ENCODE results near the gene FAM110A. TPM values are rescaled to one million over a fixed set of nuclear protein-coding genes. Genes with fewer than 3 reads are reported as not detected.
A peak's percentile ranks its signal among the peaks of the same experiment; 100 is the strongest.
"Not testable (repeated sequence)": the region's sequence is repeated elsewhere in the genome, so short reads cannot be mapped to it uniquely, and the experiment has no call there.

The FAM110A gene
- total RNA-seq (ENCODE audit: insufficient read depth, low replicate concordance): 0.96 TPM

DNA sequence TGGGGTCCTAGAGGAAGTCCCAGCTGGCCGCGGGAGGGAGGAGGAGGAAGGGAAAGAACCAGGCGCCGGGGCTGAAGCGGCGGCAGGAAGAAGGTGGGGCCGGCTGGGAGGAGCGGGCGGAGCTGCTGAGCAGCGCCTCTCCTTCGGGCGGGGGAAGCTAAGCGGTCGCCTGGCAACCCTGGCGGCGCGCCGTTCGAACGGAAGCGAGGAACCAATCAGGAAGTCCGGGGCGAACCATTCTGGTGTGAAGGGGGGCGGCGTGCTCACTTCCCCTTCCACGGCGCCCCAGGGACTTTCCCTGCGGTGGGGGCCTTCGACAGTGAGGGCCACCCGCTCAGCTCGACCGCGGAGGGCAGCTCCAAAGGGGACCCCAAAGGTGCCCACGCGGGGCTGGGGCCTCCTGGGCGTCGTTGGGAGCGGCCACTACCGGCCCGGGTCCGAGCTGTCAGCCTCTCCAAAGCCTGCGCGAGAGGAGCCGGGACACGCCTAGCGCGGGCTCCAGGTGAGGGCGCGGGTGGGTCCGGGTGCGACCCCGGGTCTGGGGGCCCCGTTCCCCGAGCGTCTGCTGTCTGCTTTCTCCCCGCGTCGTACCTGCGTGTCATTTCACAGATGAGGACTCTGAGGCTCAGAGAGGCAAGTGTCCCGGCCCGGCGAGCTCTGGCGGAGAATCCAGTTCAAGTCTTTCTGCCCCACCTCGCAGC, at the start of gene FAM110A:
Gene FAM110A, plus strand, starts transcription at position 266 of the 701 bp plus-strand sequence. CDS start 11,090 bp downstream, outside the sequence.
- peak; percentile 97 for DNase-seq (ENCODE audit: low spot score)

DNA sequence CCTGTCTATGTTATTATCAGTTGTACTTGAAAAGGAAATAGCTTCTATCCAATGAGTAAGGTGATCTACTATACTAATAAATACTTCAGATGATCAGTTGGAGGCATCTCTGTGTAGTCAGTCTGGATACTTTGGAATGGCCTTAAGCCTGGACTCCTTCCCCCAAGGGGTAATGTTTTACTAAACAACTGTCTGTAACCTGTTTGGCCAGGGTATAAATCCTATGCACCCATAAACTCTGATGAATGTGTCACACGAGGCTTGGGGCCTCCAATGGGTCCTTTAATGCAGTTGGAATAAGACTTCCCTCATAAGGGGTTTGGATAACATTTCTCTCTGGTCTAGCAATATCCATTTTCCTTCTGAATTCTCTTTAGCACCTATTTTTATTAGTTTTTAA, 45.7 kb upstream of the FAM110A start:
- DNase-seq (ENCODE audit: low spot score): no peak

DNA sequence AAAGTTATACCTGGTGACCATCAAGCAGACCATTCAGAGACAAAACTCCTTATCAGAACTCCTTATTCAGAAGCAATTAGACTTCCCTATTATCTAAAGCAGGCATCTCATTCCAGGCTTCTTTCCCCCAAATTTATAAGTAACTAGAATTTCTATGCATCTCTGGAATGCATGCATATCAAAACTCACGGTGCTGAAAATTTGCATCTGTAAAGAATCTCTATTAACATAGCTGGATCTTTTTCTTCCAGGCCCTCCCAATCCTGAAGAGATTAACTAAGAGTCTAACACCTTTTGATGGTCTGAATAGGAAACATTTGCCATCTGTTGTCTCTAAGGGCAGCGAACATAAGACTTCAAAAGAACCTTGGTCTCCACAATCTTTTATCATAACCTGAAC, 42.5 kb upstream of the FAM110A start:
- no peak for DNase-seq (ENCODE audit: low spot score)

DNA sequence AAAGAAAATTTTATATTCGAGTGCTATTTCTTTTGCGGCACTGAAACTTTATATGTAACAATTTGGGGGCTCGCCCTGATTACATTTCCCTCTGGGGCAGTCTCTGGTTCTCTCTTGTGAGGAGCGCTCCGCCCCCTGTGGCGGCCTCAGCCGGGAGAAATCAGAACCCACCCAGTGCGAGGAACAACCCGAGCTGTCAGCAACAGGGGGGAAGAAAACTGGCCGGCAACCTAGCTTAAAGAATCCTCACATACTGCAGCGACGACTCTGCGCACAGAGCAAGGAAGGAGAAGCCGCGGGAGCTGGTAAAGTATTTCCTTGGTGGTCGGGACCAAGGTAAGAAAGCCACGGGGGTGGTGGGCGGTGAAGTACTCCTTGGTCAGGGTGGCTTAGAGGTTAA, 41.3 kb upstream of the FAM110A start:
- no peak for DNase-seq (ENCODE audit: low spot score)

DNA sequence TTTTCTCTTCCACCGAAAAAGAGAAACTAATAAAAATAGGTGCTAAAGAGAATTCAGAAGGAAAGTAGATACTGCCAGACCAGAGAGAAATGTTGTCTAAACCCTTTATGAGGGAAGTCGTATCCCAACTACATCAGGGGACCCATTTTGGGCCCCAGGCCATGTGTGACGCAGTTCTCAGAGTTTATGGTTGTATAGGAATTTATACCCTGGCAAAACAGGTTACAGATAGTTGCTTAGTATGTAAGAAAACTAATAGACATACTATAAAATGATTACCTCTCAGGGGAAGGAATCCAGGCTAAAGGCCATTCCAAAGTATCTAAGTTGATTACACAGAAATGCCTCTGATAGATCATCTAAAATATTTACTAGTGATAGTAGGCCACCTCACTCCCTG, 36.6 kb upstream of the FAM110A start:
- DNase-seq (ENCODE audit: low spot score): no peak

DNA sequence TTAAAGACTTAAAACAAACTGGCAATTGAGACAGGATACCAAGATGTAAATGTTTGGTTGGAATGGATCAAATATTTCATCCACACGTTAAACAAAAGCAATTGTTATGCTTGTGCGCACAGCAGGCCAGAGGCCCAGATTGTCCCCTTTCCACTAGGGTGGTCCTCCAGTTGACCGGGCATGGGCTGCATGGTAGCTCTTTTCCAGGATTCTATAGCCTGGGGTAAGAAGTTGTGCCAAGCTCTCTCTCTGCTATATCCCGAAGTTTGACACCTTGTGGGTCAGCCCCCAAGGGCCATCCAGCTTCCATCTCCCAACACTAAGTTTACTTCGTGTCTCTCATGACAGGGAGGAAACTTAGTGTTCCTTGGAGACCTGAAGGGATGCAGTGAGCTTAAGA, 34.8 kb upstream of the FAM110A start:
- not testable (repeated sequence) for DNase-seq (ENCODE audit: low spot score)

DNA sequence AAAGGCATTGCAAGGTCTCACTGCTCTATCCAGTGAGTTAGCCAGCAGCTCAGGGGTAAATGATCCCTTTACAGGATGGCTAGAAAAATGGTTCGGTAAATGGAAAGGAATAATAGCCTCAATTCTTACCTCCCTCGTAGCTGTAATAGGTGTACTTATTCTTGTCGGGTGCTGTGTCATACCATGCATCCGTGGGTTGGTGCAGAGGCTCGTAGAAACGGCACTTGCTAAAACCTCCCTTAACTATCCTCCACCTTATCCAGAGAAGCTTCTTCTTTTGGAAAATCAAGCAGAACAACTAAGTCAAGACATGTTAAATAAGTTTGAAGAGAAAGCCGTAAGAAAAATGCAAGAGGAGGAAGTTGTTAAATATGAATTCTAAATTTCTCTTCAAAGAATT, 33.5 kb upstream of the FAM110A start:
- not testable (repeated sequence) for DNase-seq (ENCODE audit: low spot score)

DNA sequence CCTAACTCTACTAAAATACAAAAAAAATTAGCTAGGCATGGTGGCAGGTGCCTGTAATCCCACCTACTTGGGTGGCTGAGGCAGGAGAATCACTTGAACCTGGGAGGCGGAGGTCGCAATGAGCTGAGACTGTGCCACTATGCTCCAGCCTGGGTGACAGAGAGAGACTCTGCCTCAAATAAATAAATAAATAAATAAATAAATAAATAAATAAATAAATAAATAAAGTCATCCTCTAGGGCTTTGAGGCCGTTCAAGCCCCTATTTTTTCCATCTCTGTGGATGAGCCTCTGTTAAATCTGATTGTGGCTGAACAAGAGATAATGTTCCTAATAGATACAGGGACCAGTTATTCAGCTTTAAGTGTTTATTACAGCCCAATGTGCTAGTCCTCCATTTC, 31.8 kb upstream of the FAM110A start:
- DNase-seq (ENCODE audit: low spot score): no peak

DNA sequence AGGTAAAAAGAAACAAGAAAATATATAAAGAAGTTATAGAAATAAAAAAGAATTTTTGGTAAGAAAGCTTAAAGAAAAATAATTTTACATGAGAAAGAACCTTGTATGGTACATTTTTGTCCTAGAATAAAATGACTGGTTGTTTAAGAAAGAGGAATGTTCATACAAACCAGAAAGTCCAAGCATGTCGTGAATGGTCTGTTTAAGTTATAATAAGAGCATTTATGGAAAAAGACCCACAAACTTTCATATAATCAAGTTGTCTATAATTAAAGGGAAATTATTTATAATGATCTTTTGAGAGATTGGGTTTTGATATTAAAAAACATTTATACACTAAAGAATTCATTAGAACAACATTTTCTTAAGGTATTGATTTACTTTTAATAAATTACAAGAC, 27.8 kb upstream of the FAM110A start:
- no peak for DNase-seq (ENCODE audit: low spot score)

DNA sequence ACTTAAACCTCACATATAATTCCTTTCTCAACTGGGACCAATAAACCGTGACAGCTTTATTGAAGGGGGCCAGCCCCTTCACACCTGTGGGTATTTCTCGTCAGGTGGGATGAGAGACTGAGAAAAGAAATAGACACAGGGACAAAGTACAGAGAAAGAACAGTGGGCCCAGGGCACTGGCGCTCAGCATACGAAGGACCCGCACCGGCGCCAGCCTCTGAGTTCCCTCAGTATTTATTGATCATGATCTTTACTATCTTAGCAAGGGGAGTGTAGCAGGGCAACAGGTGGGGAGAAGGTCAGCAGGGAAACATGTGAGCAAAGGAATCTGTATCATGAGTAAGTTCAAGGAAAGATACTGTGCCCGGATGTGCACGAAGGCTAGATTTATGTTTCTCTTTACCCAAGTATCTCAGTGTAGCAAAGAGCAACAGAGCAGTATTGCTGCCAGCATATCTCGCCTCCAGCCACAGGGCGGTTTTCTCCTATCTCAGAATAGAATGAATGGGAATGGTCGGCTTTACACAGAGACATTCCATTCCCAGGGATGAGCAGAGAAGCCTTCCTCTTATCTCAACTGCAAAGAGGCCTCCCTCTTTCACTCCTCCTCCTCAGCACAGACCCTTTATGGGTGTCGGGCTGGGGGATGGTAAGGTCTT, 21.6 kb upstream of the FAM110A start:
- peak; percentile 78 for DNase-seq (ENCODE audit: low spot score)

DNA sequence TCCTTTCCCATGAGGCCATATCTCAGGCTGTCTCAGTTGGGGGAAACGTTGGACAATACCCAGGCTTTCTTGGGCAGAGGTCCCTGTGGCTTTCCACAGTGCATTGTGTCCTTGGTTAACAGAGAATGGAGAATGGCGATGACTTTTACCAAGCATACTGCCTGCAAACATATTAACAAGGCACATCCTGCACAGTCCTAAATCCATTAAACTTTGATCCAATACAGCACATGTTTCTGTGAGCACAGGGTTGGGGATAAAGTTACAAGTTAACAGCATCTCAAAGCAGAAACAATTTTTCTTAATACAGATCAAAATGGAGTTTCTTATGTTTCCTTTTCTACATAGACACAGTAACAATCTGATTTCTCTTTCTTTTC, 21.1 kb upstream of the FAM110A start:
- peak; percentile 54 for DNase-seq (ENCODE audit: low spot score)

DNA sequence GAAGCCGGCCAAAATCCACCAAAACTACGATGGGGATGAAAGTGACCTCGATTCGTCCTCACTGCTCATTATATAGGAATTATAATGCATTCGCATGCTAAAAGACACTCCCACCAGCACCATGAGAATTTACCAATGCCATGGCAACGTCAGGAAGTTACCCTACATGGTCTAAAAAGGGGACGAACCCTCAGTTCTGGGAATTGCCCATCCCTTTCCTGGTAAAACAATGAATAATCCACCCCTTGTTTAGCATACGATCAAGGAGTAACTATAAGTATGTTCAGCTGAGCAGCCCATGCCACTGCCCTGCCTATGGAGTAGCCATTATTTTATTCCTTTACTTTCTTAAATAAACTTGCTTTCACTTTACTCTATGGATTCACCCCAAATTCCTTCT, 20.1 kb upstream of the FAM110A start:
- no peak for DNase-seq (ENCODE audit: low spot score)

DNA sequence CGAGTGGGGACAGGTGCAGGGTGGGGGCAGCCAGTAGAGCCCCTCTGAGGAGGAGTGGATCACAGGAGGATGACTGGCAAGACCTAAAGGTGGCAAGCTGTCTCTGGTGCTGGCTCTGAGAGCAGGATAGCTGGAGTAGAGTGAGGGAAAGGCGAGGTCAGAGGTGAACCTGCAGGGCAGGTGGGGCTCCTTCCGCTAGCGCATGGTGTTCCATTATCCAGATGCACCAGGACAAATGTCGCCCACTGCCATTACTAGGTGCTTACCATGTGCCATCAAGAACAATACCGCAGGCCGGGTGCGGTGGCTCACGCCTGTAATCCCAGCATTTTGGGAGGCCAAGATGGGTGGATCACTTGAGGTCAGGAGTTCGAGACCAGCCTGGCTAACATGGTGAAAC, 18.3 kb upstream of the FAM110A start:
- DNase-seq (ENCODE audit: low spot score): no peak

DNA sequence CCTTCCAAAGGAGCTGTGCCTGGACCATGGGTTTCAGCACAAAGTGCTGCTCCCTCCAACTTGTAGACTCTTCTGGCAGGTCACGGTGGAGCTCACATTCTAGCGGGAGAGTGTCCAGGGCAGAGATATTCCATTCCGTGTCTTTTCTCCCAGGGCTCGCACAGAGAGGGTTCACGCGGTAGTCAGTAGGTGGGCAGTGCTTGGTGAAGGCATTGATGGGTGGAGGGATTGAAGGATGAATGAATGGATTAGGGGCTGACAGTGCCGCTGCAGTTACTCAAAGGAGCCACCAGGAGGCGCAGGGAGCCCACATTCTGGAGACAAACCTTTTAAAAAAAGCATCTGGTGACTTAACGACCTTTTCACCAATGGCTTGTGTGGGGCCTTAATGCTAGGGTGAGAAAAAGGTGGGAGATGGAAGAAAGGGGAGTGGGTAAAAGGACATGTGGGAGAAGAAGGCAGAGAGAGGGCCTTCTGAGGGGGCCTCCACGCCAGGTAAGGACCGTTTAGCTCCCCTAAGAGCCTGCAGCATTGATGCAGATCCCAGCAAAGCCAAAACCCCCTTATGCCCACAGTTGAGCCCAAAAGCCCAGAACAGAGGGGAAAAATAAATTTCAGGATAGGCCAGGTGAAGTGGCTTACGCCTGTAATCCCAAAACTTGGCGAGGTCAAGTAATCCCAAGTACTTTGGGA, 17.5 kb upstream of the FAM110A start:
- peak; percentile 61 for DNase-seq (ENCODE audit: low spot score)

DNA sequence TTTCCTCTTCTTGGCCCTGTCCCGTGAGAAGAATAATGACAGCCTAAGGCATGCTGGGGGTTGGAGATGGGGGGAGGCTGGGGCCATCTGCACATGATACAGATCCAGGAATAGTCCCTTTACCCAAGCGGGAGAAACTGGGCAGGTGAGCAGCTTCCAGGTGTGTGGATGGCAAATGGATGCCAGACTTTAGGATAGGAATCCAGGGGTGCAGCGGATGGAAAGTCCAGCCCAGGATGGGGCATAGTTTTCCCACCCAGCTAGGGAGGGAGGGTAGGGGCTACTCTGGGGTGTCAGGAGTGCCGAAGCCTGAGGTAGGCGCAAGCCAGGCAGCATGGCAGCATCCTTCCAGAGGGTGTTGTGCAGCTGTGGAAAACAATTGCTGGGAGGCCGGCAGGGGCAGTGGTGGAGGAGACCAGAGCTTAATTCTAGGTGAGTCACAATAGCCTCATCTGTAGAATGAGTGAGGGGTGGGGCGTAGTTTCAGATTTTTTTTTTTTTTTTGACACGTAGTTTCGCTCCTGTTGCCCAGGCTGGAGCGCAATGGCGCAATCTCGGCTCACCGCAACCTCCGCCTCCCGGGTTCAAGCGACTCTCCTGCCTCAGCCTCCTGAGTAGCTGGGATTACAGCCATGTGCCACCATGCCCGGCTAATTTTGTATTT, 15.4 kb upstream of the FAM110A start:
- DNase-seq (ENCODE audit: low spot score): no peak

DNA sequence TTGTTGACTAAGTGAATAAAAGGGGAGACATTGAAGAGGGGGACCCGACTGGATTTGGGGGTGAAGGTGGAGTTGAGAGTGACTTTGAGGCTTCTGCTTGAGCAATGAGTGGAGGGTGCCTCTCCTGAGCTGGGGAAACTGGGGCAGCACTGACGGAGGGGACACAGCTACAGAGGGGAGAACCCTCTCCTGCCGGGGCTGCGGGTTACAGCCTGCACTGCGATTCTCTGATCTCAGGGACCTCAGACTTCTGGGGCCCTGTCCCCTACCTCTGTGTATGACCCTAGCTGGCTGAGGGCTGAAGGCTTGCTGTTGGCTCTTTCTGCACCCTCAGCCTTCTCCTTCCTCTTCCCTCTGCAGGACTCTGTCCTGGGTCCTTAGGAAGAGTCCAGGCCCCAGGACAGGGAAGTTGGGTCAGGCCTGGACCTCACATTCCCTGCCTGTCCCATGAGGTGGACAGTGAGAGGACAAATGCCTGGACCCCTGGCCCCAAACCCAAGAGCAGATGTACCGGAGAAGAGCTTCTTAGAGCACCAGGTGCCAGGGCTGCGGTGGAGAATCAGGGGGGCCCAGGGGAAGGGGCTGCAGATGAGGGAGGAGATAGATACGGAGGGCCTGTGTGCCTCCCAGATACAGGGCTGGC, 13.7 kb upstream of the FAM110A start:
- no peak for DNase-seq (ENCODE audit: low spot score)

DNA sequence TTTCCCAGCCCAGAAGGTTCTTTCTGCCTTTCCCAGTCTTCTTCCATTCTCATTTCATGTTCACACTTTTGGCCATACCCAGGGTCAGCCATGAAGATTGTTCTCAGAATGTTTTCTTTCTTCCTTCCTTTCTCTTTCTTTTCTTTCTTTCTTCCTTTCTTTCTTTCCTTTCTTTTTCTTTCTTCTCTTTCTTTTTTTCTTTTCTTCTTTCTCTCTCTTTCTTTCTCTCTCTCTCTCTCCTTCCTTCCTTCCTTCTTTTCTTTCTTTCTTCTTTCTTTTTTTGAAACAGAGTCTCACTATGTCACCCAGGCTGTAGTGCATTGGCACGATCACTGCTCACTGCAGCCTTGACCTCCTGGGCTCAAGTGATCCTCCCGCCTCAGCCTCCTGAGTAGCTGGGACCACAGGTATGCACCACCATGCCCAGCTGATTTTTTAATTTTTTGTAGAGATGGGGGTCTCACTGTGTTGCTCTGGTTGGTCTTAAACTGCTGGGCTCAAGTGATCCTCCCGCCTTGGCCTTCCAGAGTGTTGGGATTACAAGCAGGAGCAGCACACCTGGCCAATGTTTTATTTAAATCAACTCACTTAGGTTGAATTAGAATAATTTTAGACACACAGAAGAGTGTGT, 13.1 kb upstream of the FAM110A start:
- DNase-seq (ENCODE audit: low spot score): no peak

DNA sequence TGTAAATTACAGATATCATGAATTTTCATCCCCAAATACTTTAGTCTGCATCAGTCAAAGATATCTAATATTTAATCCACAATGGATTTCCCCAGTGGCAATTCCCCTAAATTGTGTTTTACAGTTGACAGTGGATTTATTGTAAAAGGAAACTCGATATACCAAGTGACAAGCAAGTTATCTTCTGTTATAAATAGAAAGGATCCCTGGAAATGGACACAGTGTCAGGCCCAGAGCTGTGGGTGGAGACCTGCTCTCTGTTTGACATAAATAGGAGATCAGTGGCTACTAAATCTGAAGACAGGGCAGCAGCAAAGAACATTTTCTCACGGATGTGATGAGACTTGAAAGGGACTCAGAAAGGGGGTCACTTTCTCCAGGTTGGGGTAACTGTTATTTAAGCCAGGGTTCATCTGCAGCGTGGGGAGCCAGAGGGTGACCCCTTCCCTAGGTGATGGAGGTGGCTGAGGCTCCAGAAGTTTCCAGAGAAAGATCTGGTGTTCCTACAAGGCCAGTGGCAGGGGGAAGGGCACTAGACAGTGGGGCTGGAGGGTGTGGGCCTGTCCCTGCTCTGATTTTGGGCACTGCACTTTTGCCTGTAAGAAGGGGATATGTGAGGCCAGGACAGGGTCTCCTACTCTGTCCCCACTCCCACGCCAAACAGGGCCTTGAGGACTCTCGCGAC, 12.3 kb upstream of the FAM110A start:
- no peak for DNase-seq (ENCODE audit: low spot score)

DNA sequence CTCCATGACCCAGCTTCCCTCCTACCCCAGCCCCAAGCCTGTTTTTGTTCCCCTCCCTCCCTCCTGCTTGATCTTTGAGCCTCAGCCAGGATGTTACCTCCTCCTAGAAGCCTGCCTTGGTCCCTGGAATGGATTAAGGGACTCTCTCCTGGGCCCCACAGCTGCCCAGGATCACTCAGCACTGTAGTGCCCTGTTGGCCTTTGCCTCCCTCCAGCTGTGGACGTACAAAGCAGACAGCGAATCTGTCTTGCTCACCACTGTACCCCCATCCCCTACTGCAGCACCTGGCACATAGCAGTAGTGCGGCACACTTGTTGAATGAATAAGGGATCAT, 11.8 kb upstream of the FAM110A start:
- no peak for DNase-seq (ENCODE audit: low spot score)

DNA sequence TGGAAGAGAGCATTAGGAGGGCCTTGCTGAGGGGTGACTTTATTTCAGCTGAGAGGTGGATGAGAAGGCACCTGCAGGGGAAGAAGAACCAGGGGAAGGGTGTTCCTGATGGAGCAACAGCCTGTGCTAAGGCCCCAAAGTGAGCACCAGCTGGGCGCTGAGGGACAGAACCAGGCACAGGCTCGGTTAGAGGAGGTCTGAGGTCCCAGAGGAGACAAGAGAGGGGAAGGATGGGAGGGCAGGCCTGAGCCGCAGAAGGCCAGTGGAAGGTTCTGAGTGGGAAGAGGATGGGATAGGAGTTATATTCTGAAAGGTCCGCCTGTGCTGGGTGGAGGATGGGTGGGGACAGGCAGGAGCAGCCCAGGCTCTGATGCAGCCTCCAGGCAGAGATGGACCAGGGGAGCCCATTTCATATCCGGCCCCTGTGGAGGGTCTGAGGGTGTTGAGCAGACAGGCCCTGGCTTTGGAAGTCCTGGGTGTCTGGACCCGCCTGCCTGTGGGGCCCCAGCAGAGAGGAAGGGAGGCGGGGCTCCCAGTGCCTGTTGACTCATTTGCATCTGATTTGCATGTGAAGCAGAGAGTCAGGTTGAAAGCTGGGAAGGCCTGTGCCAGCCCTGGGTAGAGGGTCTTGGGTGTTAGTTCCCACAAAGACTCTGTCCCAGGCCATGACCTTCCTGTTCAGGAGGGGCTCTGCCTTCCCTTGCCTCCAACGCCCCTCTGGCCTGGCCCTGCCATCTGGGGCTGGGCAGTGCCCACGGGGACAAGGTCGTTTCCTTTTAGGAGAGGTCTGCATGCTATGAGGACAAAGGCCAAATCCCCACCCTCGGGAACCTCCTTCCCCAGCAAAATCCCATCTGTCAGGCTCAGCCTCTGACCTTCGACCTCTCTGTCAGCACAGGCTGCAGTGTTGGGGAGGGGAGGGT, 10.6 kb upstream of the FAM110A start:
- DNase-seq (ENCODE audit: low spot score): no peak

All from umbilical cord (tissue), 2 donors.